ENCODE data around the gene CCDC57.

Gene CCDC57

DNA sequence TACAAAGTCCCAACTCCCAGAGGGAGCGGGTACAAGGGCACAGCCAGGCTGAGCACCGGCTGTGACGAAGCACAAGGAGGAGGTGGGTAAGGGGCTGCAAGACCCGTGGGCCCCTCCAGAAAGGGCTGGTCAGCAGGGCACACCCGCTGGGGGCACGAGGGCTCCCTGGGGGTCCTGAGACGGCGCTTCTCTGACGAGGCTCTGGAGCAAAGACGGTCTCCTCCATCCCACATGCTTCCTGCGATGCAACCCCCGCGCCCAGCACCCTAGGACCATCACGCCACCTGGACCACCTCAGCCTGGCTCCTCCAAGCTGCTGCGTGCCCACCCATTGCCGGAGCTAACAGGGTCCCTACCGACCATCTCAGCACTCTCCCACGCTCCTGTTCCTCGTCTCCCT, 8.7 kb downstream of the CCDC57 start:
- no peak for DNase-seq (ENCODE audit: low read depth)
- H3K4me3 ChIP-seq (ENCODE audit: low read depth, low read length): no peak overlapping the region
- no peak for TF ChIP-seq CTCF (IDR thresholded peaks at IDR 0.05; ENCODE audit: low read depth, low read length, missing control alignments)

DNA sequence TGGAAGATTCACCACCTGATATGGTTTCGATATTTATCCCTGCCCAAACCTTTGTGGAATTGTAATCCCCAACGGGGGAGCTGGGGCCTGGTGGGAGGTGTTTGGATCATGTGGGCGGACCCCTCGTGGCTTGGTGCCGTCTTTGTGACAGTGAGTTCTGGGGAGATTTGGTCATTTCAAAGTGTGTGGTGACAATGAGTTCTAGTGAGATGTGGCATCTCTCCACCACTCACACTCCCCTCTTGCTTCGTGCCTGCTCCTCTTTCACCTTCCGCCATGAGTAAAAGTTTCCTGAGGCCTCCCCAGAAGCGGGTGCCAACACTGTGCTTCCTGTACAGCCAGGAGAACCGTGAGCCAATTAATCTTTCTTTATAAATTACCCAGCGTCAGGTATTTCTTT, 9.7 kb downstream of the CCDC57 start:
- H3K4me3 ChIP-seq (ENCODE audit: low read depth, low read length): no peak overlapping the region
- no peak for DNase-seq (ENCODE audit: low read depth)
- no peak for TF ChIP-seq CTCF (IDR thresholded peaks at IDR 0.05; ENCODE audit: low read depth, low read length, missing control alignments)

GRCh38 chr17:82201498-82201910, 11.1 kb downstream of the CCDC57 start:
- TF ChIP-seq CTCF (IDR thresholded peaks at IDR 0.05; ENCODE audit: low read depth, low read length, missing control alignments): no peak
- no peak for DNase-seq (ENCODE audit: low read depth)
- H3K4me3 ChIP-seq (ENCODE audit: low read depth, low read length): no peak overlapping the region

DNA sequence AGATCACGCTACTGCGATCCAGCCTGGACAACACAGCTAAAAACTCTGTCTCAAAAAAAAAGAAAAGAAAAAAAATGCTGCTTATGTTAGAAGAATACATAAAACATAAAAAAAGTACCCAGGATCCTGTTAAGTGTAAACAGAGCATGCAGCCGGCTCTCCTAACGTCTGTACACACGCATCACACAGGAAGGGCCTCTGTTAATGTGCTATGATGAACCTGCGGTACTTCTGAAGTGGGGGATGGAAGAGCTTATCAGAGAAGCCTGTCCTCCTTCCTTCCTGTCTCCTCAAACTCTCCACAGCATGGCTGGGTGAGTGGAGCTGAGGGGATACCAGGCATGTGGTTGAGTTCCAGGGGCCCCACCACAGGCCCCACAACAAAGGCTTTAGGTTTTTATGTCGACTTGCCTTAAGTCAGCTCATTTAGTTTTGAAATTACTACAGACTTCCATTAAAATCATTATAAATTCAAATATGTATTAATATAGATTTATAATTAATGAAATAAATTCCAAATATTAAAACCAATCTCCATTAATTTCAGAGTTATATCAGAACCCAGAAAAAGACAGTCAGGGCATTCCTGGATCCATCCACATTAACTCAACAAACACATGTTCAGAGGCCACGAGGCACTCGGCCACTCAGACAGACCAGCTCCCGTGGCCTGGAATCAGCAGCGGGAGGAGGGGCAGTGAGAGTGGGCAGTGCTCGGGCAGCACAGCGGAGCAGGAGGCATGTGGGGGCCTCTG, 11.7 kb downstream of the CCDC57 start:
- no peak overlapping the region for H3K4me3 ChIP-seq (ENCODE audit: low read depth, low read length)
- no peak for DNase-seq (ENCODE audit: low read depth)

GRCh38 chr17:82200135-82200534, 12.5 kb downstream of the CCDC57 start:
- no peak for TF ChIP-seq CTCF (IDR thresholded peaks at IDR 0.05; ENCODE audit: low read depth, low read length, missing control alignments)
- DNase-seq (ENCODE audit: low read depth): no peak
- H3K4me3 ChIP-seq (ENCODE audit: low read depth, low read length): no peak overlapping the region

More for the DNA sequence above, 11.7 kb downstream of the CCDC57 start:
- TF ChIP-seq CTCF (IDR thresholded peaks at IDR 0.05; ENCODE audit: low read depth, low read length, missing control alignments): no peak

- TF ChIP-seq CTCF (IDR thresholded peaks at IDR 0.05; ENCODE audit: low read depth, low read length, missing control alignments): no peak
- DNase-seq (ENCODE audit: low read depth): no peak
- no peak overlapping the region for H3K4me3 ChIP-seq (ENCODE audit: low read depth, low read length)
These were observed 13.1 kb downstream of the CCDC57 start for GRCh38 chr17:82199496-82199895.

DNA sequence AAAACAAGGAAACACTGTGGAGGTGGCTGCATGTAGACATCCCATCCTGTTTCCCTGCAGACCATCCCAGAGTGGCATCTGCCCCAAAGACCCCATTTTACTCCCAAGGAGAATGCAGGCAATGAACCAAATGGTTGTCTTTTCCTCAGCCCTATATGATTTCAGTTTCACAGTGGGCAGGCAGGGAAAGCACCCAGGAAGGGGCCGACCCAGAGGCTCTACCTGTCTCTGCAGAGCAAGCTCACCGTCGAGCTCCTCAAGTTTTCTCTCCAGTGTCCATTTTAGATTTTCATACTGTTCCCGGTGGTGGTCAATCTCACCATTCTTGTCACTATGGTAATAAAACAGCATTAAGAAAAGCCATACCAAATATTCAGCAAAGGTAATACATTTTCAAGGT, 14.6 kb downstream of the CCDC57 start:
- no peak overlapping the region for H3K4me3 ChIP-seq (ENCODE audit: low read depth, low read length)
- no peak for TF ChIP-seq CTCF (IDR thresholded peaks at IDR 0.05; ENCODE audit: low read depth, low read length, missing control alignments)
- DNase-seq (ENCODE audit: low read depth): no peak

Data from GM12864 (cell line).